HUDEP-2 (cell line): ENCODE results near the gene COG5.
"Not testable (repeated sequence)": the region's sequence is repeated elsewhere in the genome, so short reads cannot be mapped to it uniquely, and the experiment has no call there.

ENCODE experiments used
- DNase-seq, 76 experiments: peaks; one replicate each; lab custom pipeline; 2025; ENCODE audit not compliant: unreplicated experiment in 76 of 76; lab: John Stamatoyannopoulos, UW

Gene COG5

GRCh38 chr7:107242267-107242666, 321.5 kb downstream of the COG5 start:
- no peak for DNase-seq

GRCh38 chr7:107237451-107237850, 326.3 kb downstream of the COG5 start:
- no peak for DNase-seq

- DNase-seq: no peak
Measured at GRCh38 chr7:107236862-107237261, 326.9 kb downstream of the COG5 start.

- no peak for DNase-seq
Measured at GRCh38 chr7:107234436-107234835, 329.3 kb downstream of the COG5 start.

- DNase-seq: no peak
Measured at GRCh38 chr7:107233981-107234380, 329.7 kb downstream of the COG5 start.

- no peak for DNase-seq
Measured at GRCh38 chr7:107233174-107233573, 330.5 kb downstream of the COG5 start.

- DNase-seq: no peak
Measured at GRCh38 chr7:107232568-107233090, 331.1 kb downstream of the COG5 start.

- DNase-seq: no peak
Measured at GRCh38 chr7:107230334-107230733, 333.4 kb downstream of the COG5 start.

GRCh38 chr7:107228291-107228690, 335.4 kb downstream of the COG5 start:
- DNase-seq: no peak

GRCh38 chr7:107224374-107225223, 339.1 kb downstream of the COG5 start:
- no peak for DNase-seq

- DNase-seq: not testable (repeated sequence)
Measured at GRCh38 chr7:107220806-107221205, 342.9 kb downstream of the COG5 start.

- no peak for DNase-seq
Measured at GRCh38 chr7:107220356-107220755, 343.4 kb downstream of the COG5 start.

- no peak for DNase-seq
Measured at GRCh38 chr7:107219563-107220244, 344.0 kb downstream of the COG5 start.

GRCh38 chr7:107213945-107214344, 349.8 kb downstream of the COG5 start:
- DNase-seq: no peak

- no peak for DNase-seq
Measured at GRCh38 chr7:107213193-107213788, 350.4 kb downstream of the COG5 start.

- DNase-seq: no peak
Measured at GRCh38 chr7:107212725-107213124, 351.0 kb downstream of the COG5 start.

- no peak for DNase-seq
Measured at GRCh38 chr7:107210400-107210799, 353.3 kb downstream of the COG5 start.

- DNase-seq: no peak
Measured at GRCh38 chr7:107209565-107209964, 354.2 kb downstream of the COG5 start.

GRCh38 chr7:107208563-107208962, 355.2 kb downstream of the COG5 start:
- no peak for DNase-seq

GRCh38 chr7:107208024-107208521, 355.6 kb downstream of the COG5 start:
- DNase-seq: no peak

GRCh38 chr7:107207459-107207858, 356.3 kb downstream of the COG5 start:
- no peak for DNase-seq
